Parathyroid adenoma (tissue), 2 donors: ENCODE results near the gene SCN8A.

Experiments used
- H2AFZ ChIP-seq: fragments of 300-600 bp; sonication (generic); one replicate; pipeline ENCODE4 v1.7.0; 2017; ENCODE audit warnings: antibody characterized with exemption, mild to moderate bottlenecking
- H3K27ac ChIP-seq: fragments of 300-600 bp; sonication (generic); one replicate; pipeline ENCODE4 v1.7.0; 2017
- H3K27me3 ChIP-seq: fragments of 300-600 bp; sonication (generic); one replicate; pipeline ENCODE4 v1.7.0; 2017; ENCODE audit warnings: low read length; ENCODE audit not compliant: control insufficient read depth, insufficient read depth
- H3K36me3 ChIP-seq: fragments of 300-600 bp; sonication (generic); one replicate; pipeline ENCODE4 v1.7.0; 2017; ENCODE audit warnings: low read length; ENCODE audit not compliant: control insufficient read depth, insufficient read depth
- H3K4me1 ChIP-seq: fragments of 300-600 bp; sonication (generic); one replicate; pipeline ENCODE4 v1.7.0; 2017; ENCODE audit warnings: control low read depth
- H3K4me2 ChIP-seq: fragments of 300-600 bp; sonication (generic); one replicate; pipeline ENCODE4 v1.7.0; 2017; ENCODE audit warnings: low read length
- H3K4me3 ChIP-seq: fragments of 300-600 bp; sonication (generic); one replicate; pipeline ENCODE4 v1.7.0; 2017; ENCODE audit warnings: low read depth, low read length
- H3K79me2 ChIP-seq: fragments of 300-600 bp; sonication (generic); one replicate; pipeline ENCODE4 v1.7.0; 2017; ENCODE audit warnings: control low read depth
- H3K9ac ChIP-seq: fragments of 300-600 bp; sonication (generic); one replicate; pipeline ENCODE4 v1.7.0; 2017; ENCODE audit warnings: mild to moderate bottlenecking
- H3K9me3 ChIP-seq: fragments of 300-600 bp; sonication (generic); one replicate; pipeline ENCODE4 v1.7.0; 2017; ENCODE audit warnings: low read length; ENCODE audit not compliant: control insufficient read depth
- CTCF ChIP-seq: fragments of 300-600 bp; sonication (generic); IDR thresholded peaks from one replicate; pipeline ENCODE4 v1.7.0; 2017; ENCODE audit warnings: antibody characterized with exemption, mild to moderate bottlenecking
- donor health status: primary hyperparathyroidism.

Gene SCN8A

GRCh38 chr12:51663390-51663789 is 72.4 kb downstream of the SCN8A start:
- Histone ChIP-seq H3K36me3 (no peaks in the 10 kb centered on the region), H2AFZ (no peak overlapping the region), H3K9ac (no peak overlapping the region), H3K9me3 (no peaks in the 10 kb centered on the region), H3K4me2 (no peak overlapping the region), H3K4me3 (no peak overlapping the region), H3K4me1 (peaks cover 11% of the 10 kb centered on the region), H3K79me2 (no peaks in the 10 kb centered on the region), H3K27me3 (no peaks in the 10 kb centered on the region), H3K27ac (no peak overlapping the region)
- no peak for TF ChIP-seq CTCF

GRCh38 chr12:51666696-51667095 is 75.7 kb downstream of the SCN8A start:
- peaks cover 3% of the 10 kb centered on the region for H3K79me2 ChIP-seq
- H3K9ac ChIP-seq = no peak overlapping the region
- no peaks in the 10 kb centered on the region for H3K9me3 ChIP-seq
- no peak overlapping the region for H3K4me2 ChIP-seq
- no peak overlapping the region for H2AFZ ChIP-seq
- no peak overlapping the region for H3K27ac ChIP-seq
- H3K36me3 ChIP-seq = no peaks in the 10 kb centered on the region
- H3K4me3 ChIP-seq = no peak overlapping the region
- peaks cover 6% of the 10 kb centered on the region for H3K4me1 ChIP-seq
- no peaks in the 10 kb centered on the region for H3K27me3 ChIP-seq
- TF ChIP-seq CTCF = no peak

DNA sequence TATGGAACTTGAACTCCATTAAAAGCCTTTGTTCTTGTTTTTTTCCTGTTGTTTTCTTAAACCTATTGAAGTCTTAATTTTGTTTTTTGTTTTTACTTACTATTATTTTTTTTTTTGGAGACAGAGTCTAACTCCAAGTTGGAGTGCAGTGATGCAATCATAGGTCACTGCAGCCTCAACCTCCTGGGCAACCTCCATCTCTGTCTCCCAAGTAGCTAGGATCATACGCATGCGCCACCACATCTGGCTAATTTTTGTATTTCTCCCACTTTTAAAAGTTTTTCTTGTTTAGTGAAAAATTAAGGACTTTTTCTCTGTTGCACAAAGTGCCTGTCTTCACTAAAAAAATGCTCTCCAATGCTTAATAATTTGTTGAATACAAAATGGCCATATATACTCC is 76.2 kb downstream of the SCN8A start:
- no peak overlapping the region for H3K4me2 ChIP-seq
- peaks cover 6% of the 10 kb centered on the region for H3K4me1 ChIP-seq
- H3K27ac ChIP-seq = no peak overlapping the region
- H3K36me3 ChIP-seq = no peaks in the 10 kb centered on the region
- peaks cover 3% of the 10 kb centered on the region for H3K79me2 ChIP-seq
- TF ChIP-seq CTCF = no peak
- H3K9ac ChIP-seq = no peak overlapping the region
- H3K9me3 ChIP-seq = no peaks in the 10 kb centered on the region
- H3K4me3 ChIP-seq = no peak overlapping the region
- no peak overlapping the region for H2AFZ ChIP-seq
- H3K27me3 ChIP-seq = no peaks in the 10 kb centered on the region

DNA sequence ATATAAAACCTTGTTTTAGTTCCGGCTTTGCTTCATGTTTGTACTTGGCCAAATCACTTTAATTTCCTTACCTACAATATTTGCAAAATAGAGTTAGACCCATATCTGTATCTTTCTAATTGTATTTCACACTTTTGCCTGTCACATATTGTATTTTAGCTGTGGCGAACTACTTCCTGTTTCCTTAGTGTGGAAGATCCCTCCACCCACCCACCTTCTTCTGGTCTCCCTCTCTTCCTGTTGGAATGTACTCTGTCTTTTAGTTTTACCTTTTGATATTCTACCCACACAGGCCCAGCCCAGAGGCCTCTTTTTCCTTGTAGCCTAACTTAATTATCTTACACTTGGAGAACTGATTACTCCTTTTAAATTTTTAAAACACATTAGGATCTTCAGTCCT is 78.2 kb downstream of the SCN8A start:
- Histone ChIP-seq H3K27me3 (no peaks in the 10 kb centered on the region), H2AFZ (no peak overlapping the region), H3K27ac (no peak overlapping the region), H3K4me2 (no peak overlapping the region), H3K36me3 (no peaks in the 10 kb centered on the region), H3K4me3 (no peak overlapping the region), H3K4me1 (no peaks in the 10 kb centered on the region), H3K9ac (no peak overlapping the region), H3K79me2 (peaks cover 3% of the 10 kb centered on the region), H3K9me3 (no peaks in the 10 kb centered on the region)
- TF ChIP-seq CTCF = no peak

- Histone ChIP-seq H3K36me3 (no peaks in the 10 kb centered on the region), H3K4me2 (no peak overlapping the region), H3K9ac (no peak overlapping the region), H3K9me3 (no peaks in the 10 kb centered on the region), H2AFZ (no peak overlapping the region), H3K4me3 (no peak overlapping the region), H3K27ac (no peak overlapping the region), H3K4me1 (peaks cover 4% of the 10 kb centered on the region), H3K79me2 (peaks cover 5% of the 10 kb centered on the region), H3K27me3 (no peaks in the 10 kb centered on the region)
- TF ChIP-seq CTCF = no peak
These were observed 79.0 kb downstream of the SCN8A start for GRCh38 chr12:51669996-51670395.
